ENCODE measurements around the gene SEMG1. TPM values are rescaled to one million over a fixed set of nuclear protein-coding genes. Genes with fewer than 3 reads are reported as not detected.
A peak's percentile ranks its signal among the peaks of the same experiment; 100 is the strongest.

Gene SEMG1
- total and polyA plus RNA-seq, 2 of the 8 experiments (the other 6 are each of a cell fraction or from before 2014, with no cell fraction given): 3.0 to 5.8 TPM

GRCh38 chr20:45211569-45212474 is 5.0 kb downstream of the SEMG1 start:
- Histone ChIP-seq H2AK5ac (ENCODE audit: low read depth, low read length) (no peak overlapping the region), H3K23ac (ENCODE audit: insufficient read length) (no peak overlapping the region), H3K27ac (ENCODE audit: low read depth, low read length) (no peak overlapping the region), H3K4me1 (replicated peaks in 1 of 4; ENCODE audit: control insufficient read depth in 3 of 4, insufficient read depth in 4 of 4, low read length in 3 of 4) (peaks cover 3 to 18% (median 11%) of the 10 kb centered on the region in 4 experiments; a peak in 6 of 7 replicates), H3K9me3 (ENCODE audit: insufficient read depth in 2 of 2, low read depth in 1 of 2, low read length in 1 of 2) (peaks cover 0 to 4% of the 10 kb centered on the region in 2 experiments; a peak in 2 of 4 replicates), H2BK20ac (ENCODE audit: low read length) (no peak overlapping the region), H2BK12ac (ENCODE audit: low read depth, low read length) (no peak overlapping the region), H3K36me3 (ENCODE audit: control insufficient read depth in 2 of 4, insufficient read depth in 4 of 4, low read length in 3 of 4) (no peaks in the 10 kb centered on the region), H3K14ac (ENCODE audit: insufficient read length) (no peak overlapping the region), H4K91ac (replicated peaks; ENCODE audit: insufficient read length, low read length) (no peak overlapping the region), H3K4me2 (ENCODE audit: insufficient read depth in 1 of 2, low read depth in 2 of 2, low read length in 2 of 2) (no peak overlapping the region), H2BK5ac (ENCODE audit: low read depth, low read length) (no peak overlapping the region), H3K18ac (ENCODE audit: extremely low read depth, low read length) (no peak overlapping the region), H4K20me1 (replicated peaks in 1 of 2; ENCODE audit: control insufficient read depth in 1 of 2, insufficient read depth in 2 of 2, low read length in 2 of 2) (no peaks in the 10 kb centered on the region), H2BK120ac (replicated peaks; ENCODE audit: low read depth, low read length) (peak overlapping the region; percentile 2), H3K56ac (replicated peaks; ENCODE audit: insufficient read length, low read depth, low read length) (no peak overlapping the region), H4K8ac (ENCODE audit: extremely low read depth, insufficient read depth, low read length) (no peak overlapping the region), H2AFZ (ENCODE audit: low read length) (no peak overlapping the region), H3K4ac (replicated peaks; ENCODE audit: insufficient read length, low read depth, low read length) (no peak overlapping the region), H3K79me2 (ENCODE audit: control insufficient read depth in 1 of 2, insufficient read depth in 2 of 2, low read length in 2 of 2) (no peaks in the 10 kb centered on the region), H3K4me3 (ENCODE audit: extremely low read depth in 1 of 4, insufficient read depth in 2 of 4, low read depth in 3 of 4, low read length in 4 of 4) (no peak overlapping the region), H2BK15ac (ENCODE audit: low read length) (no peak overlapping the region), H3K9ac (replicated peaks in 1 of 4; ENCODE audit: extremely low read depth in 1 of 4, low read depth in 3 of 4, low read length in 3 of 4) (no peak overlapping the region), H4K5ac (ENCODE audit: insufficient read length, low read depth, low read length) (no peak overlapping the region), H3K27me3 (replicated peaks in 1 of 4; ENCODE audit: control insufficient read depth in 3 of 4, extremely low read depth in 1 of 4, insufficient read depth in 3 of 4, low read length in 3 of 4) (peaks cover 0 to 1% (median 0%) of the 10 kb centered on the region in 4 experiments; a peak in 2 of 7 replicates), H3K79me1 (ENCODE audit: low read depth, low read length) (no peaks in the 10 kb centered on the region), H3K23me2 (ENCODE audit: low read depth, low read length) (no peaks in the 10 kb centered on the region)
- ChIA-PET CTCF (ENCODE audit: partially characterized antibody) (no interaction called here), POLR2A (ENCODE audit: partially characterized antibody) (no interaction called here)
- TF ChIP-seq TCF12 (IDR thresholded peaks at IDR 0.05; ENCODE audit: low read depth, low read length): peak; percentile 68; the same call in 1 of the 2 replicates
- TF ChIP-seq YY1 (IDR thresholded peaks at IDR 0.05; ENCODE audit: low read depth, low read length): no peak
- TF ChIP-seq POLR2AphosphoS5 (IDR thresholded peaks at IDR 0.05; ENCODE audit: low read depth, low read length): 0 out of 2 replicates have a peak, but pooled peaks have one; percentile 49
- DNase-seq (ENCODE audit: low read depth in 1 of 2, low spot score in 2 of 2) (no peak), FAIRE-seq (no peak)

Measured in H1 (cell line).